Measurements from ENCODE around the gene CLSTN1.

- TF ChIP-seq CTCF (IDR thresholded peaks at IDR 0.05; ENCODE audit: insufficient read depth, low read depth, low read length) (no peak), EZH2 (IDR thresholded peaks at IDR 0.05; ENCODE audit: insufficient read depth, low read length) (no peak)
Measured at GRCh38 chr1:9715536-9716226, 108.1 kb downstream of the CLSTN1 start.

All from astrocyte (in vitro differentiated cells and primary cell).